ENCODE results near the gene PGAP1. TPM values are rescaled to one million over a fixed set of nuclear protein-coding genes. Genes with fewer than 3 reads are reported as not detected.

The PGAP1 gene
- total RNA-seq, 1 donor from 2014 or later, result 22.8 TPM

GRCh38 chr2:196802401-196802800 lies 124.1 kb downstream of the PGAP1 start:
- Mint-ChIP-seq H3K27ac (ENCODE audit: unreplicated experiment) (no peak overlapping the region), H3K4me3 (ENCODE audit: unreplicated experiment) (no peak overlapping the region), H3K4me1 (ENCODE audit: low read depth, unreplicated experiment) (peaks cover 10% of the 10 kb centered on the region), H3K9me3 (ENCODE audit: unreplicated experiment) (no peaks in the 10 kb centered on the region), H3K27me3 (ENCODE audit: low read depth, unreplicated experiment) (no peaks in the 10 kb centered on the region), H3K36me3 (ENCODE audit: low read depth, unreplicated experiment) (no peaks in the 10 kb centered on the region)
- TF ChIP-seq, protein P1, sequence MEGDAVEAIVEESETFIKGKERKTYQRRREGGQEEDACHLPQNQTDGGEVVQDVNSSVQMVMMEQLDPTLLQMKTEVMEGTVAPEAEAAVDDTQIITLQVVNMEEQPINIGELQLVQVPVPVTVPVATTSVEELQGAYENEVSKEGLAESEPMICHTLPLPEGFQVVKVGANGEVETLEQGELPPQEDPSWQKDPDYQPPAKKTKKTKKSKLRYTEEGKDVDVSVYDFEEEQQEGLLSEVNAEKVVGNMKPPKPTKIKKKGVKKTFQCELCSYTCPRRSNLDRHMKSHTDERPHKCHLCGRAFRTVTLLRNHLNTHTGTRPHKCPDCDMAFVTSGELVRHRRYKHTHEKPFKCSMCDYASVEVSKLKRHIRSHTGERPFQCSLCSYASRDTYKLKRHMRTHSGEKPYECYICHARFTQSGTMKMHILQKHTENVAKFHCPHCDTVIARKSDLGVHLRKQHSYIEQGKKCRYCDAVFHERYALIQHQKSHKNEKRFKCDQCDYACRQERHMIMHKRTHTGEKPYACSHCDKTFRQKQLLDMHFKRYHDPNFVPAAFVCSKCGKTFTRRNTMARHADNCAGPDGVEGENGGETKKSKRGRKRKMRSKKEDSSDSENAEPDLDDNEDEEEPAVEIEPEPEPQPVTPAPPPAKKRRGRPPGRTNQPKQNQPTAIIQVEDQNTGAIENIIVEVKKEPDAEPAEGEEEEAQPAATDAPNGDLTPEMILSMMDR (IDR thresholded peaks at IDR 0.05; ENCODE audit: insufficient read depth, low read depth, low read length), result no peak
- TF ChIP-seq EZH2 (IDR thresholded peaks at IDR 0.05; ENCODE audit: insufficient read depth, low read length), result no peak
- no peaks in the 10 kb centered on the region for H3K27me3 ChIP-seq (ENCODE audit: insufficient read depth, low read length)
- H3K9me3 ChIP-seq (ENCODE audit: insufficient read depth, low read depth, low read length), result no peaks in the 10 kb centered on the region
- H3K4me3 ChIP-seq (ENCODE audit: insufficient read depth, low read depth, low read length), result no peak overlapping the region
- peak overlapping the region; percentile 32 for H2AFZ ChIP-seq (ENCODE audit: low read depth, low read length)
- H3K79me2 ChIP-seq (ENCODE audit: insufficient read depth, low read length), result peaks cover 19% of the 10 kb centered on the region
- H3K9ac ChIP-seq (ENCODE audit: low read length), result peak overlapping the region; percentile 62
- DNase-seq (ENCODE audit: low read depth) (no peak), FAIRE-seq (no peak)
- H3K36me3 ChIP-seq (ENCODE audit: insufficient read depth, low read length), result no peaks in the 10 kb centered on the region
- H3K27ac ChIP-seq (ENCODE audit: low read depth, low read length), result peak overlapping the region; percentile 73
- H3K4me2 ChIP-seq (ENCODE audit: low read length), result peak overlapping the region; percentile 73
- H3K4me1 ChIP-seq (ENCODE audit: insufficient read depth, low read length), result peaks cover 8% of the 10 kb centered on the region
- no peaks in the 10 kb centered on the region for H4K20me1 ChIP-seq (ENCODE audit: insufficient read depth, low read length)

DNA sequence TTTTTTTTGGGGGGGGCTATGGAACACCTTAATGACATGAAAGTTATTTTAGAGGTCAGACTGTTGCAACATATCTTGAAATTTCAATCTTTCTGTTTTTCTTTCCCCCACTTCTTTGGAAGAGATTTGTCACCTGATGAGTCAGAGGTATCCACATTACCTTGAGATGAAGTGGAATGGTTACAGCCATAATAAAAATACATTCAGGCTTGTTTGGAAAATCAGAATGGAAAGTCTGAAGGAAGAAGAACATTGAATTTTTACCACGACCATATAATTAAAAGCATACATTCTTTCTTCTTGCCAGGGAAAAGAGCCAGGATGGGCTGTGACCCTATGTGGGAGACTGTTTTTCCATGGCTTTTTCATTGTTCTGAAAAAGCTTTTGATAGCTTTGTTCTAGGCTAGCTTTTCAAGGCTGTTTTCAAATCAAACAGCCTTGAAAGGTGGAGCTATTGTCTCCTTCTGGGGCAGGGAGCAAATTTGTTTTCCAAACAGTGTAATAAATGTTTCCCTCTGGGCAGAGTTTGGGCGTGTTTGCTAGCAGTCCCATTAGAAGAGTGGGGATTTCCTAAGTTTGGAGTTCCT lies 124.7 kb downstream of the PGAP1 start:
- H3K27ac ChIP-seq (ENCODE audit: low read depth, low read length), result peak overlapping the region; percentile 73
- no peaks in the 10 kb centered on the region for H3K27me3 Mint-ChIP-seq (ENCODE audit: low read depth, unreplicated experiment)
- peak overlapping the region; percentile 58 for H3K27ac Mint-ChIP-seq (ENCODE audit: unreplicated experiment)
- peak overlapping the region; percentile 32 for H2AFZ ChIP-seq (ENCODE audit: low read depth, low read length)
- no peaks in the 10 kb centered on the region for H4K20me1 ChIP-seq (ENCODE audit: insufficient read depth, low read length)
- no peaks in the 10 kb centered on the region for H3K9me3 Mint-ChIP-seq (ENCODE audit: unreplicated experiment)
- H3K4me1 Mint-ChIP-seq (ENCODE audit: low read depth, unreplicated experiment), result peaks cover 10% of the 10 kb centered on the region
- H3K4me3 Mint-ChIP-seq (ENCODE audit: unreplicated experiment), result no peak overlapping the region
- peaks cover 2% of the 10 kb centered on the region for H3K36me3 ChIP-seq (ENCODE audit: insufficient read depth, low read length)
- FAIRE-seq (no peak), DNase-seq (ENCODE audit: low read depth) (peak; percentile 46)
- TF ChIP-seq, protein P1 (IDR thresholded peaks at IDR 0.05; ENCODE audit: insufficient read depth, low read depth, low read length), result no peak
- no peak for TF ChIP-seq EZH2 (IDR thresholded peaks at IDR 0.05; ENCODE audit: insufficient read depth, low read length)
- peaks cover 21% of the 10 kb centered on the region for H3K79me2 ChIP-seq (ENCODE audit: insufficient read depth, low read length)
- peak overlapping the region; percentile 62 for H3K9ac ChIP-seq (ENCODE audit: low read length)
- H3K4me2 ChIP-seq (ENCODE audit: low read length), result peak overlapping the region; percentile 73
- H3K4me1 ChIP-seq (ENCODE audit: insufficient read depth, low read length), result peaks cover 8% of the 10 kb centered on the region
- H3K9me3 ChIP-seq (ENCODE audit: insufficient read depth, low read depth, low read length), result no peaks in the 10 kb centered on the region
- H3K27me3 ChIP-seq (ENCODE audit: insufficient read depth, low read length), result no peaks in the 10 kb centered on the region
- no peak overlapping the region for H3K4me3 ChIP-seq (ENCODE audit: insufficient read depth, low read depth, low read length)
- H3K36me3 Mint-ChIP-seq (ENCODE audit: low read depth, unreplicated experiment), result no peaks in the 10 kb centered on the region

GRCh38 chr2:196798980-196799379 lies 127.5 kb downstream of the PGAP1 start:
- peaks cover 10% of the 10 kb centered on the region for H3K4me1 Mint-ChIP-seq (ENCODE audit: low read depth, unreplicated experiment)
- peak overlapping the region; percentile 95 for H3K4me3 ChIP-seq (ENCODE audit: insufficient read depth, low read depth, low read length)
- peak; percentile 2 for DNase-seq (ENCODE audit: low read depth)
- H3K4me2 ChIP-seq (ENCODE audit: low read length), result peak overlapping the region; percentile 96
- peak overlapping the region; percentile 82 for H2AFZ ChIP-seq (ENCODE audit: low read depth, low read length)
- no peaks in the 10 kb centered on the region for H3K36me3 Mint-ChIP-seq (ENCODE audit: low read depth, unreplicated experiment)
- H3K9me3 ChIP-seq (ENCODE audit: insufficient read depth, low read depth, low read length), result no peaks in the 10 kb centered on the region
- H3K9ac ChIP-seq (ENCODE audit: low read length), result peak overlapping the region; percentile 94
- peak overlapping the region; percentile 99 for H3K4me3 Mint-ChIP-seq (ENCODE audit: unreplicated experiment)
- no peak for FAIRE-seq
- no peak for TF ChIP-seq EZH2 (IDR thresholded peaks at IDR 0.05; ENCODE audit: insufficient read depth, low read length)
- TF ChIP-seq, protein P1 (IDR thresholded peaks at IDR 0.05; ENCODE audit: insufficient read depth, low read depth, low read length), result no peak
- peaks cover 3% of the 10 kb centered on the region for H3K36me3 ChIP-seq (ENCODE audit: insufficient read depth, low read length)
- H3K4me1 ChIP-seq (ENCODE audit: insufficient read depth, low read length), result peaks cover 8% of the 10 kb centered on the region
- H3K27ac ChIP-seq (ENCODE audit: low read depth, low read length), result peak overlapping the region; percentile 75
- H3K27ac Mint-ChIP-seq (ENCODE audit: unreplicated experiment), result peak overlapping the region; percentile 98
- no peaks in the 10 kb centered on the region for H3K9me3 Mint-ChIP-seq (ENCODE audit: unreplicated experiment)
- no peaks in the 10 kb centered on the region for H3K27me3 ChIP-seq (ENCODE audit: insufficient read depth, low read length)
- H3K79me2 ChIP-seq (ENCODE audit: insufficient read depth, low read length), result peaks cover 21% of the 10 kb centered on the region
- no peaks in the 10 kb centered on the region for H3K27me3 Mint-ChIP-seq (ENCODE audit: low read depth, unreplicated experiment)
- H4K20me1 ChIP-seq (ENCODE audit: insufficient read depth, low read length), result no peaks in the 10 kb centered on the region
